K562 (cell line): ENCODE data around the gene TRAF3IP1. TPM values are rescaled to one million over a fixed set of nuclear protein-coding genes. Genes with fewer than 3 reads are reported as not detected.

ENCODE experiments used
- CHD7 ChIP-seq: fragments of 200-600 bp; sonication (generic); IDR thresholded peaks from one replicate; pipeline ENCODE4 v1.6.1; 2012; ENCODE audit warnings: mild to moderate bottlenecking, low read depth, low read length, inconsistent platforms
- polyA plus RNA-seq, 8 experiments: library from polyadenylated mRNA; depleted of rRNA in 4 of 8; stranded (reverse) in 5 of 8; unstranded in 3 of 8; fragments of >200 nt; fragmentation: Nextera tagmentation in 2 of 8; fragmentation: Illumina TruSeq in 1 of 8; extraction: Ambion mirVana in 2 of 8; extraction: Trizol in 1 of 8; gene quantifications; 2 replicates each; pipeline versions ENCODE4 v1.2.1 to v1.2.3, GENCODE V29; 2011 to 2014; ENCODE audit warnings: inconsistent platforms in 1 of 8, missing spikeins in 1 of 8
- total RNA-seq, 7 experiments: library from RNA; depleted of rRNA in 6 of 7; stranded (reverse); fragments of >200 nt in 6 of 7; fragmentation: Illumina TruSeq in 2 of 7; extraction: Trizol in 2 of 7; gene quantifications; 2 replicates each; pipeline versions ENCODE4 v1.2.1 to v1.2.3, GENCODE V29; 2011 to 2021; ENCODE audit warnings: low replicate concordance in 1 of 7

TRAF3IP1 gene
- total and polyA plus RNA-seq, 9 of the 15 experiments (the other 6 are each of a cell fraction or from before 2014, with no cell fraction given), result 1.3 to 7.4 (median 3.4) TPM

GRCh38 chr2:238397356-238397755 lies 77.0 kb downstream of the TRAF3IP1 start (continued):
- no peak for TF ChIP-seq CHD7
